K562 (cell line): ENCODE data around the gene ZDHHC8. TPM values are rescaled to one million over a fixed set of nuclear protein-coding genes. Genes with fewer than 3 reads are reported as not detected.
A peak's percentile ranks its signal among the peaks of the same experiment; 100 is the strongest.

Source experiments
- ATAC-seq: fragments of 200-7000 bp; cut with Tn5 transposase; 3 replicates; pipeline ENCODE4 v1.9.1; 2020; ENCODE audit warnings: moderate library complexity
- BruUV-seq: library from RNA; stranded (reverse); fragments of 400-500 nt; replicated peaks from 2 replicates; lab custom pipeline; 2021; lab: Mats Ljungman, UMichigan
- CTCF ChIA-PET: fragments of 300-600 bp; formaldehyde crosslinking; extraction: SDS; loops from one replicate; lab custom pipeline; 2021; ENCODE audit warnings: low intra/inter-chr PET ratio; lab: Yijun Ruan, JAX
- POLR2A ChIA-PET: fragments of 300-600, 350-650 bp; sonication (Branson Sonifier 250); formaldehyde crosslinking; extraction: SDS; loops from one replicate; lab custom pipeline; 2021; ENCODE audit warnings: antibody characterized with exemption, inconsistent platforms; lab: Yijun Ruan, JAX
- DNase-seq, 4 experiments: peaks; one replicate each; pipeline versions ENCODE4 v3.0.0 to v3.0.0-alpha.2; 2011 to 2018; ENCODE audit warnings: low spot score in 3 of 4, mixed read lengths in 3 of 4; ENCODE audit errors: extremely low read depth in 1 of 4
- FAIRE-seq: peaks from 2 replicates; lab custom pipeline; 2011; peaks lifted over from hg19 to GRCh38; lab: Jason Lieb, UNC
- H2AFZ ChIP-seq: 2 replicates; pipeline ENCODE4 v1.6.0; 2011; ENCODE audit warnings: low read depth, low read length, control low read depth, inconsistent platforms
- H3K27ac ChIP-seq: fragments of 200-600 bp; 3 replicates; pipeline ENCODE4 v1.8.0; 2011; ENCODE audit warnings: low read depth, mild to moderate bottlenecking, control low read depth, inconsistent platforms, low read length, moderate library complexity, mixed read lengths; ENCODE audit errors: extremely low read depth
- H3K27me3 ChIP-seq, 2 experiments: fragments of 300-600 bp in 1 of 2; 2 replicates in 1 of 2; 3 replicates in 1 of 2; pipeline versions ENCODE4 v1.6.0 to v1.8.0; 2011; ENCODE audit warnings: inconsistent platforms in 2 of 2, low read length in 2 of 2, mild to moderate bottlenecking in 1 of 2, mixed read lengths in 1 of 2, moderate library complexity in 1 of 2; ENCODE audit not compliant: control insufficient read depth in 2 of 2, insufficient read depth in 2 of 2
- H3K36me3 ChIP-seq: fragments of 300-600 bp; 3 replicates; pipeline ENCODE4 v1.8.0; 2011; ENCODE audit warnings: mild to moderate bottlenecking, low read length, inconsistent platforms; ENCODE audit not compliant: control insufficient read depth, insufficient read depth
- H3K4me1 ChIP-seq, 2 experiments: fragments of 200-600 bp in 1 of 2; replicated peaks in 1 of 2; 2 replicates in 1 of 2; 3 replicates in 1 of 2; pipeline versions ENCODE4 v1.5.1 to v1.8.0; 2011; ENCODE audit warnings: inconsistent platforms in 2 of 2, low read length in 2 of 2, mild to moderate bottlenecking in 1 of 2, mixed read lengths in 1 of 2, moderate library complexity in 1 of 2; ENCODE audit not compliant: control insufficient read depth in 2 of 2, insufficient read depth in 2 of 2
- H3K4me2 ChIP-seq: 2 replicates; pipeline ENCODE4 v1.6.1; 2011; ENCODE audit warnings: low read length, control low read depth, inconsistent platforms, mixed read lengths; ENCODE audit not compliant: insufficient read depth
- H3K4me3 ChIP-seq: fragments of 200-600 bp; sonication (generic), shearing (Covaris generic); 2 replicates; pipeline ENCODE4 v1.5.1; 2016; ENCODE audit warnings: control low read depth, inconsistent platforms
- H3K79me2 ChIP-seq: fragments of 200-600 bp; 3 replicates; pipeline ENCODE4 v1.8.0; 2011; ENCODE audit warnings: low read length, inconsistent platforms; ENCODE audit not compliant: control insufficient read depth, insufficient read depth
- H3K9ac ChIP-seq, 2 experiments: 2 replicates each; pipeline versions ENCODE4 v1.6.0 to v1.6.1; 2011; ENCODE audit warnings: low read depth in 2 of 2, low read length in 2 of 2, control low read depth in 1 of 2, inconsistent platforms in 1 of 2, mild to moderate bottlenecking in 1 of 2, mixed read lengths in 1 of 2; ENCODE audit not compliant: insufficient read depth in 1 of 2
- H3K9me1 ChIP-seq: one replicate; pipeline ENCODE4 v1.6.0; 2011; ENCODE audit warnings: inconsistent platforms, mild to moderate bottlenecking, low read length, moderate library complexity; ENCODE audit not compliant: control insufficient read depth, insufficient read depth
- H3K9me3 ChIP-seq: replicated peaks from 2 replicates; pipeline ENCODE4 v1.5.1; 2011; ENCODE audit warnings: low read depth, low read length, inconsistent platforms; ENCODE audit not compliant: control insufficient read depth, insufficient read depth
- H4K20me1 ChIP-seq: replicated peaks from 2 replicates; pipeline ENCODE4 v1.6.1; 2011; ENCODE audit warnings: low read length, inconsistent platforms, mixed read lengths; ENCODE audit not compliant: control insufficient read depth, insufficient read depth
- BRD4 ChIP-seq: fragments of 200-600 bp; sonication (generic); IDR thresholded peaks from 2 replicates; pipeline ENCODE4 v1.6.1; 2017; ENCODE audit warnings: inconsistent platforms
- CHD2 ChIP-seq: IDR thresholded peaks from 2 replicates; pipeline ENCODE4 v1.6.1; 2011; ENCODE audit warnings: low read depth, low read length
- COPS2 ChIP-seq: fragments of 450-650 bp; conservative IDR thresholded peaks from 2 replicates; pipeline ENCODE4 v1.6.1; 2016; ENCODE audit warnings: mild to moderate bottlenecking, moderate library complexity
- CTCF ChIP-seq, 3 experiments: IDR thresholded peaks in 2 of 3; conservative IDR thresholded peaks in 1 of 3; 2 replicates each; pipeline ENCODE4 v1.5.1; 2011 to 2012; ENCODE audit warnings: low read length in 3 of 3, mild to moderate bottlenecking in 3 of 3, control low read depth in 2 of 3, improper control_type of control experiment in 1 of 3, inconsistent platforms in 1 of 3, low read depth in 1 of 3, mixed read lengths in 1 of 3, moderate library complexity in 1 of 3; ENCODE audit not compliant: insufficient read depth in 2 of 3
- ELF4 ChIP-seq: fragments of 450-650 bp; formaldehyde crosslinking; IDR thresholded peaks from 2 replicates; pipeline ENCODE4 v1.4.0; 2022; ENCODE audit warnings: missing genetic modification characterization
- IRF2 ChIP-seq: sonication (generic); formaldehyde crosslinking; IDR thresholded peaks from 2 replicates; pipeline ENCODE4 v1.8.1; 2022; ENCODE audit warnings: mild to moderate bottlenecking, missing genetic modification reagents
- PHB ChIP-seq: fragments of 250-450 bp; sonication (Bioruptor Pico); IDR thresholded peaks from 2 replicates; pipeline ENCODE4 v1.5.0; 2021
- POLR2B ChIP-seq: fragments of 450-650 bp; IDR thresholded peaks from 2 replicates; pipeline ENCODE4 v1.6.1; 2018; ENCODE audit warnings: low read depth; ENCODE audit not compliant: partially characterized antibody
- SMAD3 ChIP-seq: fragments of 450-650 bp; formaldehyde crosslinking; conservative IDR thresholded peaks from 2 replicates; pipeline ENCODE4 v1.4.0; 2020; ENCODE audit warnings: mild to moderate bottlenecking
- TAL1 ChIP-seq: fragments of 450-650 bp; IDR thresholded peaks from 2 replicates; pipeline ENCODE4 v1.6.1; 2016; ENCODE audit warnings: mild to moderate bottlenecking
- TCFL5 ChIP-seq: fragments of 250-450 bp; sonication (Bioruptor Pico); conservative IDR thresholded peaks from 2 replicates; pipeline ENCODE4 v1.6.1; 2021; ENCODE audit warnings: mild to moderate bottlenecking, moderate library complexity, matching md5 sums
- ZC3H11A ChIP-seq: IDR thresholded peaks from 2 replicates; pipeline ENCODE4 v1.6.1; 2012; ENCODE audit warnings: low read depth, low read length, improper control_type of control experiment
- ZZZ3 ChIP-seq: fragments of 450-650 bp; IDR thresholded peaks from 2 replicates; pipeline ENCODE4 v1.6.1; 2016; ENCODE audit warnings: antibody characterized with exemption, mild to moderate bottlenecking, moderate library complexity
- WGBS: fragments of 100-300 bp; shearing (Covaris generic); methylation state at CpG from one replicate; pipeline ENCODE4 v1.1.6; 2016; ENCODE audit warnings: low coverage, mixed read lengths; ENCODE audit not compliant: insufficient coverage; ENCODE audit errors: missing lambda C conversion rate; 5-methylcytosine and 5-hydroxymethylcytosine counted together
- in situ Hi-C: fragments of 300-500 bp; cut with MboI; formaldehyde crosslinking; loops from 4 replicates; pipeline ENCODE4 v1.15.0; 2018; ENCODE audit warnings: inconsistent platforms, mixed read lengths
- intact Hi-C: fragments of 100-400 bp; cut with micrococcal nuclease; formaldehyde crosslinking; loops from 2 replicates; pipeline ENCODE4 v1.14.2; 2022
- polyA plus RNA-seq, 8 experiments: library from polyadenylated mRNA; depleted of rRNA in 4 of 8; stranded (reverse) in 5 of 8; unstranded in 3 of 8; fragments of >200 nt; fragmentation: Nextera tagmentation in 2 of 8; fragmentation: Illumina TruSeq in 1 of 8; extraction: Ambion mirVana in 2 of 8; extraction: Trizol in 1 of 8; gene quantifications; 2 replicates each; pipeline versions ENCODE4 v1.2.1 to v1.2.3, GENCODE V29; 2011 to 2014; ENCODE audit warnings: inconsistent platforms in 1 of 8, missing spikeins in 1 of 8
- total RNA-seq, 7 experiments: library from RNA; depleted of rRNA in 6 of 7; stranded (reverse); fragments of >200 nt in 6 of 7; fragmentation: Illumina TruSeq in 2 of 7; extraction: Trizol in 2 of 7; gene quantifications; 2 replicates each; pipeline versions ENCODE4 v1.2.1 to v1.2.3, GENCODE V29; 2011 to 2021; ENCODE audit warnings: low replicate concordance in 1 of 7
- TF ChIP-seq, protein P1 (sequence below): fragments of 250-450 bp; sonication (Bioruptor Pico); IDR thresholded peaks from 2 replicates; pipeline ENCODE4 v1.5.0; 2021; ENCODE audit warnings: mild to moderate bottlenecking, moderate library complexity
- TF ChIP-seq, protein P2 (sequence below): fragments of 250-450 bp; sonication (Bioruptor Pico); IDR thresholded peaks from 2 replicates; pipeline ENCODE4 v1.5.0; 2021
- TF ChIP-seq, protein P3 (sequence below): fragments of 450-650 bp; IDR thresholded peaks from 2 replicates; pipeline ENCODE4 v1.6.1; 2016; ENCODE audit warnings: missing biosample characterization, missing genetic modification characterization

ZDHHC8 gene
- total and polyA plus RNA-seq, 9 of the 15 experiments (the other 6 are each of a cell fraction or from before 2014, with no cell fraction given) = 0.04 to 109 (median 16.4) TPM

DNA sequence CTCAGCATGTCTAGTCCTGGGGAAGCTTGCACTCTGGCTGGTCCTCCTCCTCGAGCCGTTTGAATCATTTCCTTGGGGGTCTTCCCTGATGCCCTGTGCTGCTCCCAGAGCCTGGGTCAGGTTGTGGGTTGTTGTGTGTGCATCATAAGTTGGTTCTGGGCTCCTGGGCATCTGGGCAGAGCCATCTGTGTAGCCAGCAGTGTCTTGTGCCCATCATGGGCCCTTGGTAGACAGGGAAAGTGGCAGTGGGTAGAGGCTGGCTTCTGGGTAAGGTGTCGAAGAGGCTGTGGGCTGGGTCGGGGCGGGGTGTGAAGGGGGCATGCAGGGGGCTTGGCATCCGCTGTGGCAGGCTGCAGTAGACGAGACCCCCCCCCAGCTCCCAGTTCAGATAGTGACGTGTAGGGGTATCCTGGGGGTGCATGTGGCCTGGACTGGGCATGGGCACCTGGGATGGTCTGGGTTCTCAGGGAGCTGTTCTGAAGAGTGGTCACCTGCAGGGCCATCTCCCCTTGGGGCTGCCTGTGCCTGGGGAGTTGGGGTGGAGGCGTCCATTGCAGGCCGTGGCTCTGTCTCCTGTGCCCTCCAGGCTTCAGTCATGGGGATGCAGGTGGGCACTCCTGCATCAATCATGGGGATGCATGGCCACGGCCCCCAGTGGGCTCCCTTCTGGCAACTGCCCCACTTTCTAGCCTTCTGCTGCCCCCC, 7.4 kb upstream of the ZDHHC8 start:
- Histone ChIP-seq H4K20me1 (peaks cover 78% of the 10 kb centered on the region), H2AFZ (no peak overlapping the region), H3K27ac (no peak overlapping the region), H3K79me2 (peaks cover 55% of the 10 kb centered on the region), H3K4me3 (no peak overlapping the region), H3K27me3 (no peaks in the 10 kb centered on the region), H3K9ac (peak overlapping the region in 1 of 2 experiments; percentile 82; a peak in 2 of 4 replicates), H3K4me2 (no peak overlapping the region), H3K9me3 (no peaks in the 10 kb centered on the region), H3K9me1 (no peaks in the 10 kb centered on the region), H3K4me1 (peaks cover 7 to 77% of the 10 kb centered on the region in 2 experiments; a peak in 4 of 5 replicates), H3K36me3 (peaks cover 90% of the 10 kb centered on the region)
- 95% methylated on average over 11 of the region's 11 CpGs for WGBS
- POLR2A ChIA-PET = interaction anchor here (0.6 to 8.3 kb wide), 16 partner anchors 11 to 1509 kb away, joined by 3 to 115 read pairs (median 3); partner anchors contain the start of genes HIRA and TANGO2
- CTCF ChIA-PET = interaction anchor here (1.1 kb wide), 1 partner anchor 154 kb away, joined by 3 read pairs; no protein-coding TSS in a partner anchor
- BruUV-seq = no TSS peak
- ATAC-seq (no peak), FAIRE-seq (no peak), DNase-seq (no peak)
- in situ Hi-C loops (no loop called here), intact Hi-C loops (no loop called here)
- TF ChIP-seq ZC3H11A (peak; percentile 72; the same call in 1 of the 2 replicates), IRF2 (CRISPR knock-in tag) (no peak), TCFL5 (CRISPR knock-in tag) (no peak), SMAD3 (CRISPR knock-in tag) (no peak), ELF4 (CRISPR knock-in tag) (0 out of 2 replicates have a peak, but pooled peaks have one; percentile 24), COPS2 (no peak), CHD2 (0 out of 2 replicates have a peak, but pooled peaks have one; percentile 27), TAL1 (no peak), PHB (CRISPR knock-in tag) (0 out of 2 replicates have a peak, but pooled peaks have one; percentile 55), CTCF (IDR thresholded peaks at IDR 0.05 in 2 of 3, conservative IDR thresholded peaks at IDR 0.05 in 1 of 3; ENCODE audit: insufficient read depth in 2 of 3, low read depth in 1 of 3, low read length in 3 of 3) (no peak), BRD4 (no peak), ZZZ3 (no peak), POLR2B (peak; percentile 12)
- TF ChIP-seq, protein P1, sequence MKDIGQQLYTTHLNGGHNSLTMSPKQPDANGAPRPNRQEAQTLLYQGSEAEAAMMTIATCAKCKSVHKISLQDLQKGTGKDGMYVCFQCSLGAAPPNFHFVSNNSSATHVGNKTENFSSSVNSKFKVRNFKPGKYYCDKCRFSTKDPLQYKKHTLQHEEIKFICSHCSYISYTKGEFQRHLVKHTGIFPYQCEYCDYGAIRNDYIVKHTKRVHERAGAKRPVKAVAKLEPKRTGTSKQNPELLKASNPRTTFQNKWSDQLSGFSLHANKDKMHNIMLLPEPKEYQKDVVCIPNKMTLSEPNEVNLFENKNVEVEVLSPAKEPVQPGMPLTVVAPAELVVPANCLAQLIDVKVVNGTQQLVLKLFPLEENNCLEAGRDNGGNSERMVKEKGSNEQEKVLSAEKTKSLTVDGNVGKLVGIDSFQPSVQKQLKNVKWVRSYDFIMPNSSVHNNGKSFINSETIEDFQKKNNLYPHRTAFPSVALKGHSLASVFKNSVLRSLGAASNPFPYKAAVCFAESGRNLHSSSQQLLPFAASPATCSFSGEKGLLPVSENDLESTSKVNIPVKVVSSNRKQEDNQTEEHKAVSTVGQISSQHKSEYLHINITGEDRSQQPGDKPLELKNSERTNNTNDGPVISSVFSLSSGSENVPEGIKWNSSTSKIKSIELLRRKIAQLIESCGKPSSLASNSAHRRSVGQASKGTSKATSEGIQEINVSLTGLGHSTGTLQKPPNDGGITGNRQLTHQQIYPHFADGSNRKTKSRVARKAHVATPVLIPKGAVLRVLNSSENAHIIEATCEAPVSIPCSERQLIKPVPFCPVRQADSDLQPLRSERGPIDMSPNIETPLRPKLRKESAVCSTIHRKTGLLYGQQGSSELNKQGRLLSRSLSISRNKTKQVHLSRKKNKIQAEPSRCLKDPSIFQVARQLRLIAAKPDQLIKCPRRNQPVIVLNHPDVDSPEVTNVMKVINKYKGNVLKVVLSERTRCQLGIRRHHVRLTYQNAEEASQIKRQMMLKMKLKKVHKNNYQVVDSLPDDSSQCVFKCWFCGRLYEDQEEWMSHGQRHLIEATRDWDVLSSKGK (CRISPR knock-in tag) = no peak
- TF ChIP-seq, protein P2, sequence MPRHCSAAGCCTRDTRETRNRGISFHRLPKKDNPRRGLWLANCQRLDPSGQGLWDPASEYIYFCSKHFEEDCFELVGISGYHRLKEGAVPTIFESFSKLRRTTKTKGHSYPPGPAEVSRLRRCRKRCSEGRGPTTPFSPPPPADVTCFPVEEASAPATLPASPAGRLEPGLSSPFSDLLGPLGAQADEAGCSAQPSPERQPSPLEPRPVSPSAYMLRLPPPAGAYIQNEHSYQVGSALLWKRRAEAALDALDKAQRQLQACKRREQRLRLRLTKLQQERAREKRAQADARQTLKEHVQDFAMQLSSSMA (CRISPR knock-in tag) = no peak
- TF ChIP-seq, protein P3, sequence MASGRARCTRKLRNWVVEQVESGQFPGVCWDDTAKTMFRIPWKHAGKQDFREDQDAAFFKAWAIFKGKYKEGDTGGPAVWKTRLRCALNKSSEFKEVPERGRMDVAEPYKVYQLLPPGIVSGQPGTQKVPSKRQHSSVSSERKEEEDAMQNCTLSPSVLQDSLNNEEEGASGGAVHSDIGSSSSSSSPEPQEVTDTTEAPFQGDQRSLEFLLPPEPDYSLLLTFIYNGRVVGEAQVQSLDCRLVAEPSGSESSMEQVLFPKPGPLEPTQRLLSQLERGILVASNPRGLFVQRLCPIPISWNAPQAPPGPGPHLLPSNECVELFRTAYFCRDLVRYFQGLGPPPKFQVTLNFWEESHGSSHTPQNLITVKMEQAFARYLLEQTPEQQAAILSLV (tag) = 0 out of 2 replicates have a peak, but pooled peaks have one; percentile 15
